ENCODE results near the gene FANCC. TPM values are rescaled to one million over a fixed set of nuclear protein-coding genes. Genes with fewer than 3 reads are reported as not detected.

The FANCC gene
- total and polyA plus RNA-seq, 2 of the 4 experiments (the other 2 are of a cell fraction) = 4.7 to 6.3 TPM

GRCh38 chr9:95284162-95285080 lies 33.1 kb downstream of the FANCC start:
- in situ Hi-C loops (cut with MboI; ENCODE audit: low sequenced_read_pairs) = no loop called here
- Histone ChIP-seq H2BK5ac (ENCODE audit: low read depth, low read length, poor library complexity, severe bottlenecking) (peak overlapping the region; percentile 95), H2AFZ (replicated peaks; ENCODE audit: low read length, poor library complexity) (no peak overlapping the region), H2BK15ac (ENCODE audit: low read depth, low read length) (peak overlapping the region; percentile 94; the same call in 1 of the 3 replicates), H3K14ac (replicated peaks; ENCODE audit: low read depth, low read length) (peak overlapping the region; percentile 70; the same call in 1 of the 2 replicates), H3K9me1 (ENCODE audit: insufficient read depth, low read length) (no peaks in the 10 kb centered on the region; the same call in 1 of the 2 replicates), H3K4me1 (ENCODE audit: control insufficient read depth, insufficient read depth, low read length) (peaks cover 4% of the 10 kb centered on the region), H3K56ac (ENCODE audit: extremely low read depth, insufficient read depth, low read length) (no peak overlapping the region), H3K79me1 (ENCODE audit: low read depth in 1 of 2, low read length in 2 of 2) (peaks cover 7 to 10% of the 10 kb centered on the region in 2 experiments; a peak in 3 of 4 replicates), H3K27me3 (ENCODE audit: control insufficient read depth, insufficient read depth, low read length) (no peaks in the 10 kb centered on the region), H3K9me3 (ENCODE audit: control insufficient read depth, insufficient read depth, low read length) (no peaks in the 10 kb centered on the region; the same call in 1 of the 2 replicates), H3K4me2 (ENCODE audit: low read depth, low read length) (peak overlapping the region; percentile 69), H3K23ac (ENCODE audit: low read depth, low read length) (no peak overlapping the region; the same call in 1 of the 2 replicates), H4K5ac (ENCODE audit: low read depth, low read length) (peak overlapping the region; percentile 88; the same call in 1 of the 2 replicates), H3K9ac (ENCODE audit: low read depth, low read length) (peak overlapping the region; percentile 70), H2AK9ac (replicated peaks; ENCODE audit: low read depth, low read length, poor library complexity) (no peak overlapping the region), H2BK120ac (ENCODE audit: low read depth, low read length) (peak overlapping the region; percentile 84), H4K91ac (ENCODE audit: insufficient read depth, low read depth, low read length) (no peak overlapping the region), H2AK5ac (ENCODE audit: low read depth, low read length) (peak overlapping the region; percentile 95; the same call in 1 of the 2 replicates), H4K20me1 (ENCODE audit: insufficient read depth, low read length) (peaks cover 3% of the 10 kb centered on the region; the same call in 1 of the 2 replicates), H3K4me3 (ENCODE audit: insufficient read depth, low read depth, low read length) (no peak overlapping the region), H2BK20ac (ENCODE audit: low read depth, low read length) (peak overlapping the region; percentile 84; the same call in 1 of the 2 replicates), H3K36me3 (ENCODE audit: control insufficient read depth, insufficient read depth, low read length) (no peaks in the 10 kb centered on the region), H3K27ac (ENCODE audit: insufficient read depth, low read length) (peak overlapping the region; percentile 100), H3K18ac (ENCODE audit: low read depth, low read length) (peak overlapping the region; percentile 98), H4K8ac (ENCODE audit: low read depth in 2 of 2, low read length in 2 of 2) (no peak overlapping the region), H3K4ac (ENCODE audit: low read depth, low read length) (peak overlapping the region; percentile 92)
- TF ChIP-seq FOS (IDR thresholded peaks at IDR 0.05; ENCODE audit: low read depth, low read length) (0 out of 2 replicates have a peak, but pooled peaks have one; percentile 14), SMC3 (IDR thresholded peaks at IDR 0.05; ENCODE audit: low read depth, low read length) (no peak), MXI1 (IDR thresholded peaks at IDR 0.05; ENCODE audit: borderline replicate concordance, low read depth, low read length) (no peak), CTCF (conservative IDR thresholded peaks at IDR 0.05; ENCODE audit: low read depth, low read length) (no peak), CEBPB (IDR thresholded peaks at IDR 0.05; ENCODE audit: low read depth, low read length) (peak; percentile 47; the same call in 1 of the 2 replicates), USF2 (IDR thresholded peaks at IDR 0.05; ENCODE audit: low read depth, low read length) (peak; percentile 23; the same call in 1 of the 2 replicates), CHD1 (IDR thresholded peaks at IDR 0.05; ENCODE audit: low read depth, low read length) (no peak), ELK1 (IDR thresholded peaks at IDR 0.05; ENCODE audit: borderline replicate concordance, low read depth, low read length) (no peak), BHLHE40 (IDR thresholded peaks at IDR 0.05; ENCODE audit: low read depth, low read length) (no peak)
- ChIA-PET POLR2A (ENCODE audit: unreplicated experiment) (no interaction called here), CTCF (interaction anchor here (0.7 kb wide), 1 partner anchor 20 kb away, joined by 3 read pairs; no protein-coding TSS in a partner anchor)
- WGBS, 2 experiments (ENCODE audit: extremely low coverage in 2 of 2, insufficient read length in 1 of 2) = no CpG with 5 or more reads among the region's 9 CpGs
- no TSS peak for BruUV-seq (replicated peaks)
- DNase-seq (peak; percentile 94), ATAC-seq (ENCODE audit: low read depth) (peak; percentile 92)
- intact Hi-C loops (cut with micrococcal nuclease) = loop anchor here (1.0 kb wide), 1 partner anchor 22 kb away; no protein-coding TSS in a partner anchor
- dilution Hi-C loops (cut with HindIII; ENCODE audit: low sequenced_read_pairs, unreplicated experiment) = no loop called here

Data from IMR-90 (cell line).